ENCODE results near the gene SERPIND1.

DNA sequence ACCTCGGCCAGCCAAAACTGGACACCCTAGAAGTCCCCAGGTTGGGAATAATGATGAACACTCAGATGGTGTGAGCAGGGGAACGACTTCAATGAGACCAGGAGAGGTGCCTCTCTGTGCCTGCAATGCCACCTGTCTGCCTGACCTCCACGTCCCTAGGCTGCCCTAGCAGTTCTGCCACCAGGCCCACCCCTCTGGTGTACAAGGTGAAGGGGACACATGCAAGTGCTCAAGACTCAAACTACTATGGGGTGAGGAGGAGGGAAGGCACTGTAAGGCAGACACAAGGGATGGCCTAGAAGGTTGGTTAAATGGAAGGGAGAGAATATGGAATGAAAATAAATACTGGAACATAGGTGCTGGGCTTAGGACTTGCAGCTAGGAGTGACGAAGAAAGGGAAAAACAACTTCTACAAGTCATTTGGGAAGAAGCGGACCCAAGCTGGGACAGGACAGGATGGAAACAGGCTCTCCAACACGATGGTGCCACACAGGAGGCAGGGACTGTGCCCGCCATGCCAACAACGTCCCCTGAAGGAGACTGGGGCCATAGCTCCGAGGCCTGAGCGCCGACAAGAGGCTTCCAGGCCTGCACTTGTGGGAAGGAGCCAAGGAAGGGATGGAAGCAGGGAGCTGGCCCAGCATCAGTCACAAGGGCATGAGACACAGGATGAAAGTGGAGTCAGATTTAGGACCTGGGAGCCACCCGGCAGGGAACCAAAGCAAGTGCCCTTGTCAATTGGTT is 18.5 kb downstream of the SERPIND1 start:
- TF ChIP-seq, protein P1, sequence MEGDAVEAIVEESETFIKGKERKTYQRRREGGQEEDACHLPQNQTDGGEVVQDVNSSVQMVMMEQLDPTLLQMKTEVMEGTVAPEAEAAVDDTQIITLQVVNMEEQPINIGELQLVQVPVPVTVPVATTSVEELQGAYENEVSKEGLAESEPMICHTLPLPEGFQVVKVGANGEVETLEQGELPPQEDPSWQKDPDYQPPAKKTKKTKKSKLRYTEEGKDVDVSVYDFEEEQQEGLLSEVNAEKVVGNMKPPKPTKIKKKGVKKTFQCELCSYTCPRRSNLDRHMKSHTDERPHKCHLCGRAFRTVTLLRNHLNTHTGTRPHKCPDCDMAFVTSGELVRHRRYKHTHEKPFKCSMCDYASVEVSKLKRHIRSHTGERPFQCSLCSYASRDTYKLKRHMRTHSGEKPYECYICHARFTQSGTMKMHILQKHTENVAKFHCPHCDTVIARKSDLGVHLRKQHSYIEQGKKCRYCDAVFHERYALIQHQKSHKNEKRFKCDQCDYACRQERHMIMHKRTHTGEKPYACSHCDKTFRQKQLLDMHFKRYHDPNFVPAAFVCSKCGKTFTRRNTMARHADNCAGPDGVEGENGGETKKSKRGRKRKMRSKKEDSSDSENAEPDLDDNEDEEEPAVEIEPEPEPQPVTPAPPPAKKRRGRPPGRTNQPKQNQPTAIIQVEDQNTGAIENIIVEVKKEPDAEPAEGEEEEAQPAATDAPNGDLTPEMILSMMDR (IDR thresholded peaks at IDR 0.05) = no peak
- no peak for TF ChIP-seq EZH2 (IDR thresholded peaks at IDR 0.05; ENCODE audit: borderline replicate concordance, insufficient read depth, low read depth, low read length, poor library complexity, severe bottlenecking)
